Measurements from ENCODE around the gene NCAPD2.
"Not testable (repeated sequence)": the region's sequence is repeated elsewhere in the genome, so short reads cannot be mapped to it uniquely, and the experiment has no call there.

Gene NCAPD2

GRCh38 chr12:6549684-6550151, 55.8 kb downstream of the NCAPD2 start:
- DNase-seq (ENCODE audit: low spot score): no peak

GRCh38 chr12:6550294-6551062, 56.6 kb downstream of the NCAPD2 start:
- no peak for DNase-seq (ENCODE audit: low spot score)

GRCh38 chr12:6551063-6551461, 57.2 kb downstream of the NCAPD2 start:
- DNase-seq (ENCODE audit: low spot score): no peak

GRCh38 chr12:6551496-6552139, 57.7 kb downstream of the NCAPD2 start:
- DNase-seq (ENCODE audit: low spot score): no peak

- no peak for DNase-seq (ENCODE audit: low spot score)
Observed at GRCh38 chr12:6552140-6552551, 58.2 kb downstream of the NCAPD2 start.

GRCh38 chr12:6553051-6553868, 59.4 kb downstream of the NCAPD2 start:
- DNase-seq (ENCODE audit: low spot score): no peak

GRCh38 chr12:6554168-6555017, 60.5 kb downstream of the NCAPD2 start:
- DNase-seq (ENCODE audit: low spot score): peak; percentile 72

GRCh38 chr12:6555018-6555691, 61.3 kb downstream of the NCAPD2 start:
- DNase-seq (ENCODE audit: low spot score): no peak

GRCh38 chr12:6556496-6556817, 62.6 kb downstream of the NCAPD2 start:
- not testable (repeated sequence) for DNase-seq (ENCODE audit: low spot score)

- DNase-seq (ENCODE audit: low spot score): no peak
Observed at GRCh38 chr12:6556857-6557256, 63.0 kb downstream of the NCAPD2 start.

GRCh38 chr12:6558014-6558760, 64.3 kb downstream of the NCAPD2 start:
- peak; percentile 61 for DNase-seq (ENCODE audit: low spot score)

- DNase-seq (ENCODE audit: low spot score): no peak
Observed at GRCh38 chr12:6559500-6559899, 65.6 kb downstream of the NCAPD2 start.

- no peak for DNase-seq (ENCODE audit: low spot score)
Observed at GRCh38 chr12:6560501-6561205, 66.8 kb downstream of the NCAPD2 start.

GRCh38 chr12:6562881-6563280, 69.0 kb downstream of the NCAPD2 start:
- DNase-seq (ENCODE audit: low spot score): no peak

GRCh38 chr12:6563448-6564050, 69.6 kb downstream of the NCAPD2 start:
- DNase-seq (ENCODE audit: low spot score): peak; percentile 77

- no peak for DNase-seq (ENCODE audit: low spot score)
Observed at GRCh38 chr12:6567112-6567670, 73.3 kb downstream of the NCAPD2 start.

GRCh38 chr12:6569312-6569711, 75.4 kb downstream of the NCAPD2 start:
- no peak for DNase-seq (ENCODE audit: low spot score)

GRCh38 chr12:6569786-6570185, 75.9 kb downstream of the NCAPD2 start:
- DNase-seq (ENCODE audit: low spot score): no peak

- no peak for DNase-seq (ENCODE audit: low spot score)
Observed at GRCh38 chr12:6570264-6570887, 76.5 kb downstream of the NCAPD2 start.

Measured in hematopoietic multipotent progenitor cell treated with erythropoietin and hydrocortisone succinate and interleukin-3 and kit ligand, for 17 days (in vitro differentiated cells).